ENCODE measurements around the gene ENTPD8. TPM values are rescaled to one million over a fixed set of nuclear protein-coding genes. Genes with fewer than 3 reads are reported as not detected.

ENTPD8 gene
- total and polyA plus RNA-seq, 2 of the 13 experiments (the other 11 are each of a cell fraction or from before 2014, with no cell fraction given): 0.26 to 0.44 TPM

GRCh38 chr9:137459601-137460362 is 18.6 kb upstream of the ENTPD8 start (continued):
- TF ChIP-seq ZFP82 (CRISPR knock-in tag; IDR thresholded peaks at IDR 0.05; ENCODE audit: borderline replicate concordance) (no peak), ERF (CRISPR knock-in tag; IDR thresholded peaks at IDR 0.05) (no peak), NR2F1 (CRISPR knock-in tag; IDR thresholded peaks at IDR 0.05) (no peak), CHD4 (IDR thresholded peaks at IDR 0.05; ENCODE audit: borderline replicate concordance, low read length) (no peak), XRCC5 (optimal IDR thresholded peaks at IDR 0.05; ENCODE audit: low read length) (peak; percentile 41), ZNF704 (CRISPR knock-in tag; IDR thresholded peaks at IDR 0.05; ENCODE audit: borderline replicate concordance) (0 out of 2 replicates have a peak, but pooled peaks have one; percentile 24), THAP9 (CRISPR knock-in tag; IDR thresholded peaks at IDR 0.05; ENCODE audit: borderline replicate concordance) (peak; percentile 36), FIP1L1 (IDR thresholded peaks at IDR 0.05; ENCODE audit: borderline replicate concordance, insufficient read depth, low read depth, low read length) (no peak), GABPB1 (CRISPR knock-in tag; IDR thresholded peaks at IDR 0.05) (0 out of 2 replicates have a peak, but pooled peaks have one; percentile 5), ZBTB7A (CRISPR knock-in tag; IDR thresholded peaks at IDR 0.05) (no peak), ZNF446 (CRISPR knock-in tag; IDR thresholded peaks at IDR 0.05) (0 out of 2 replicates have a peak, but pooled peaks have one; percentile 57), POGZ (CRISPR knock-in tag; IDR thresholded peaks at IDR 0.05) (no peak), SATB2 (CRISPR knock-in tag; IDR thresholded peaks at IDR 0.05) (no peak), ZNF30 (CRISPR knock-in tag; IDR thresholded peaks at IDR 0.05) (no peak), ZNF138 (CRISPR knock-in tag; IDR thresholded peaks at IDR 0.05; ENCODE audit: low read depth) (no peak), SAP130 (CRISPR knock-in tag; IDR thresholded peaks at IDR 0.05; ENCODE audit: low read depth) (no peak), SPEN (CRISPR knock-in tag; IDR thresholded peaks at IDR 0.05; ENCODE audit: low read depth) (0 out of 2 replicates have a peak, but pooled peaks have one; percentile 35)
- TF ChIP-seq, protein P1, sequence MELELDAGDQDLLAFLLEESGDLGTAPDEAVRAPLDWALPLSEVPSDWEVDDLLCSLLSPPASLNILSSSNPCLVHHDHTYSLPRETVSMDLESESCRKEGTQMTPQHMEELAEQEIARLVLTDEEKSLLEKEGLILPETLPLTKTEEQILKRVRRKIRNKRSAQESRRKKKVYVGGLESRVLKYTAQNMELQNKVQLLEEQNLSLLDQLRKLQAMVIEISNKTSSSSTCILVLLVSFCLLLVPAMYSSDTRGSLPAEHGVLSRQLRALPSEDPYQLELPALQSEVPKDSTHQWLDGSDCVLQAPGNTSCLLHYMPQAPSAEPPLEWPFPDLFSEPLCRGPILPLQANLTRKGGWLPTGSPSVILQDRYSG (CRISPR knock-in tag; IDR thresholded peaks at IDR 0.05): no peak
- TF ChIP-seq, protein P2, sequence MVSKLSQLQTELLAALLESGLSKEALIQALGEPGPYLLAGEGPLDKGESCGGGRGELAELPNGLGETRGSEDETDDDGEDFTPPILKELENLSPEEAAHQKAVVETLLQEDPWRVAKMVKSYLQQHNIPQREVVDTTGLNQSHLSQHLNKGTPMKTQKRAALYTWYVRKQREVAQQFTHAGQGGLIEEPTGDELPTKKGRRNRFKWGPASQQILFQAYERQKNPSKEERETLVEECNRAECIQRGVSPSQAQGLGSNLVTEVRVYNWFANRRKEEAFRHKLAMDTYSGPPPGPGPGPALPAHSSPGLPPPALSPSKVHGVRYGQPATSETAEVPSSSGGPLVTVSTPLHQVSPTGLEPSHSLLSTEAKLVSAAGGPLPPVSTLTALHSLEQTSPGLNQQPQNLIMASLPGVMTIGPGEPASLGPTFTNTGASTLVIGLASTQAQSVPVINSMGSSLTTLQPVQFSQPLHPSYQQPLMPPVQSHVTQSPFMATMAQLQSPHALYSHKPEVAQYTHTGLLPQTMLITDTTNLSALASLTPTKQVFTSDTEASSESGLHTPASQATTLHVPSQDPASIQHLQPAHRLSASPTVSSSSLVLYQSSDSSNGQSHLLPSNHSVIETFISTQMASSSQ (IDR thresholded peaks at IDR 0.05; ENCODE audit: low read depth): no peak
- TF ChIP-seq, protein P2 (CRISPR knock-in tag; IDR thresholded peaks at IDR 0.05; ENCODE audit: borderline replicate concordance): no peak
